LNCaP clone FGC (cell line): Measurements from ENCODE around the gene CREBRF.
"Not testable (repeated sequence)": the region's sequence is repeated elsewhere in the genome, so short reads cannot be mapped to it uniquely, and the experiment has no call there.

ENCODE experiments used
- DNase-seq: peaks from one replicate; pipeline ENCODE4 v3.0.0-alpha.2; 2011; ENCODE audit warnings: low read depth
- H3K4me3 ChIP-seq: 2 replicates; pipeline ENCODE4 v1.5.1; 2011; ENCODE audit warnings: mild to moderate bottlenecking, low read depth, low read length, control low read depth
- CTCF ChIP-seq: IDR thresholded peaks from 2 replicates; pipeline ENCODE4 v1.5.1; 2012; ENCODE audit warnings: mild to moderate bottlenecking; ENCODE audit not compliant: control insufficient read depth, insufficient read depth; ENCODE audit errors: extremely low read depth

CREBRF gene

GRCh38 chr5:173025651-173026050 is 30.5 kb upstream of the CREBRF start:
- TF ChIP-seq CTCF, result no peak
- no peak for DNase-seq
- no peak overlapping the region for H3K4me3 ChIP-seq

GRCh38 chr5:173027905-173028304 is 28.2 kb upstream of the CREBRF start:
- no peak for TF ChIP-seq CTCF
- H3K4me3 ChIP-seq, result no peak overlapping the region
- no peak for DNase-seq

GRCh38 chr5:173028811-173029327 is 27.3 kb upstream of the CREBRF start:
- no peak overlapping the region for H3K4me3 ChIP-seq
- TF ChIP-seq CTCF, result no peak
- no peak for DNase-seq

GRCh38 chr5:173029499-173029921 is 26.6 kb upstream of the CREBRF start:
- DNase-seq, result no peak
- no peak overlapping the region for H3K4me3 ChIP-seq
- no peak for TF ChIP-seq CTCF

- not testable (repeated sequence) for DNase-seq, H3K4me3 ChIP-seq
Measured at GRCh38 chr5:173032096-173032495, 24.1 kb upstream of the CREBRF start.

- H3K4me3 ChIP-seq, result no peak overlapping the region
- no peak for TF ChIP-seq CTCF
- no peak for DNase-seq
Measured at GRCh38 chr5:173032730-173033129, 23.4 kb upstream of the CREBRF start.

- DNase-seq, result no peak
- H3K4me3 ChIP-seq, result no peak overlapping the region
- TF ChIP-seq CTCF, result no peak
Measured at GRCh38 chr5:173033923-173034322, 22.2 kb upstream of the CREBRF start.
